GM18502 (cell line): ENCODE results near the gene PXN.
A peak's percentile ranks its signal among the peaks of the same experiment; 100 is the strongest.
"Not testable (repeated sequence)": the region's sequence is repeated elsewhere in the genome, so short reads cannot be mapped to it uniquely, and the experiment has no call there.

Source experiments
- ATAC-seq: cut with Tn5 transposase; IDR thresholded peaks from one replicate; pipeline ENCODE4 v1.9.1; 2021; ENCODE audit warnings: mild to moderate bottlenecking; ENCODE audit not compliant: unreplicated experiment, poor library complexity

PXN gene

GRCh38 chr12:120227233-120228040 lies 38.1 kb downstream of the PXN start:
- ATAC-seq = no peak

- ATAC-seq = peak; percentile 40
Observed at GRCh38 chr12:120225852-120226640, 39.5 kb downstream of the PXN start.

DNA sequence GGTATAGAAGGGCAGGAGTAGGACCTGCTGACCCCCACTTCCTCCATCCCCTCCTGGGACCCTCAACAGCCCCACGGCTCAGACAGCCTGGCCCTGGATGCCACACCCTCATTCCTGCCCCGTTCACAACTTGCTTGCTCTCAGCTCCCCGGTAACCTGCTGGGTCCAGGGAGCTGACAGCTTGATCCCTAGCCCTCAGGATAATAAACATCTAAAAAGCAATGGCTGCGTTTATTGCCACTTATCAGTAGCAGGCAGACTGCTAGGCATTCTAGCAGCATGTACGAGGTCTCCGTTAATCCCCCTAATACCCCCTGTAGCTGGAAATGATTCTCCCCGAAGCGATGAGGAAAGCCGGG lies 40.4 kb downstream of the PXN start:
- ATAC-seq = no peak

- ATAC-seq = no peak
Observed at GRCh38 chr12:120224304-120225199, 41.0 kb downstream of the PXN start.

DNA sequence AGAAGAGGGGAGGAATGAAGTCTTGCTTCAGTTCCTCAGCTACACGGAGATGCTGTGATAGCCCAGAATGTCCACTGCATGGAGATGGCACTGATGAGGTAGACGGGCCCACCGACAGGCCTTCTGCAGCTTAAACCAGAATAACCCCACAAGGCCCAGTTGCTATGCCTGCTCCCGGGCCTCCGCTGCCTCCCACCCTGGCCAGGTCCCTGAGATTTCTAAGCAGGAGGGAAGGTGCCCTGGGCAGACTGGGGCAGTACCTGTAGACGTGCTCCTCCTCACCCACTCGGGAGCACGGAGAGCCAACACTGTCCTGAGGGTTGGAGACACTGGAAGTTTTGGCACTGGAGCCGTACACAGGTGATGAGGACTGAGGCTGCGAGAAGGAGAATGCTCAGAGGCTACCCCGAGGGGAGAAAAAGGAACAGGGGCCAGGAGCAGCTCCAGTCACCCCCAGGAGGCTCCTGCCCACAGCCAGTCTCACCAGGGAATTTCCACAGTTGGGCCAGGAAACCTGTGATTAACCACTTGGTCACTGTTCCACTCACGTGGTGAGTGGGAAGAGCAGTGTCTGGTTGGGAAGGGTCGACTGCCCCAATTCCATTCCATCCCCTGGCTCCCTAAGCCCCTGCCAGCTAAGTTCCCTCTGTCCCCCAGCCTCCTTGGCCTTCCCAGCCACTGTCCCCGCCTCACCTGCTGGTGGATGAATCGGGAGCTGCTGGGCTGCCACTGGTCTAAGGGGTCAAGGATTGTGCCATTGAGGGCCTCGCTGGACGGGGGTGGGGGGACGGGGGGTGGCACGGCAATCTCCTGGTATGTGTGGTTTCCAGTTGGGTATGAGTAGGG lies 41.8 kb downstream of the PXN start:
- no peak for ATAC-seq

GRCh38 chr12:120222288-120222832 lies 43.2 kb downstream of the PXN start:
- no peak for ATAC-seq

DNA sequence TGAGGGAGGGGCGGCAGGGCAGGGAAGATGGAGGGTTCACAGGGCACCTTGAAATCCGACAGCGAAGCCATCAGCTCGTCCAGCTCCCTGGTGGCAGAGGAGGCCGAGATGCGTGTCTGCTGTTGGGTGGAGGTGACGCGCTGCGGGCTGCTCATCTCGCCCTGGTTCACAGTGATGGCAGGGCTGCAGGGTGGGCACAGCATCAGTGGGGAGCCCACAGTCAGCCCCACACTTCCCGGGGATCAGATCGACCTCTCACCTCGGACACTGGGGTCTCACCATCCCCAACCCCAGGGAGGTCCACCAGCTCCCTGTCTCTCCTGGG lies 44.0 kb downstream of the PXN start:
- no peak for ATAC-seq

- ATAC-seq = no peak
Observed at GRCh38 chr12:120220838-120221575, 44.5 kb downstream of the PXN start.

GRCh38 chr12:120218680-120219606 lies 46.6 kb downstream of the PXN start:
- no peak for ATAC-seq

GRCh38 chr12:120216742-120217605 lies 48.6 kb downstream of the PXN start:
- ATAC-seq = no peak

DNA sequence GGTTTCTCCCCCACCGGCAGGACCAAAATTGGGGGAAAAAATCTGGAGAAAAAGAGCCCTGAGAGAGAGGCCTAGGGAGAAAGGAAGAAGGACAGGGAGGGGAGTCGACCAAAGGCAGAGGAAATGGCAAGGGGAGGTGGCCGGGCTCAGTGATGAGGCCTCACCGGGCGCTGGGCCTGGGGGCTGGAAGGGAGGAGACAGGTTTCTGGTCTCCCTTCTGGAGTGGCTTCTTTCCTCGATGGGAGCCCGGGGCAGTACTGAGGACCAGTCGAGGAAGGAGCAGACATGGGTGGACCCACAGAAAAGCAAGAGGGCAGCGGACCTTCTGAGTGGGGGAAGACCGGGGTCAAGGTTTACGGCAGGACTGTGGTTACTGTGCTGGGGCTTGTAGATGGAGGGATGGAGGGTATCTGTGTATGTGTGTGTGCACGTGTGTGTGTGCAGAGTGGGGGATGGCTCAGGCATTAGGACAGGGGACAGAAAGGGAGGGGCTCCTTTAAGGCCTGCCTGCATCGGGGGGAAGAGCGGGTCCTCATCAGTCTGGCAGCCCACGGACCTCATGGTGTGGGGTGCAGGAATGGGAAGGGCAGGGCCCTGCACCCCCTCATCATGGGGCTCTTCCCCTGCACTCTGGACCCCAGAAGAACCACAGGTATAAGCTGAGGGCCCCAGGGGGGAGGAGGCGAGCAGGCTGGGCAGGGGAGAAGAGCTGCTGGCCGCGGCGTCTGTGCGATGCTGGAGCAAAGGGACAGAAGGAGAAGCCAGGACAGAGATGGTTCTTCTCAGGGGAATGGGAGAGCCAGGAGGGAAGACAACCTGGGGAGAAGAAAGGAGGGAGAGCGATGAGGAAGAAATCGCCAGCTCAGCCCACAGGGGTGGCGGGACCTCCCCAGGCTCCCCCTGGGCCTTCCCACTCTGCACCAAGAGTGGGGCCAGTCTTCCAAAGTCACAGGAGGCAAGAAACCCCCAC lies 49.5 kb downstream of the PXN start:
- ATAC-seq = no peak

GRCh38 chr12:120215357-120215735 lies 50.2 kb downstream of the PXN start:
- ATAC-seq = no peak

- ATAC-seq = no peak
Observed at GRCh38 chr12:120214626-120215356, 50.7 kb downstream of the PXN start.

GRCh38 chr12:120213758-120214157 lies 51.8 kb downstream of the PXN start:
- ATAC-seq = no peak

DNA sequence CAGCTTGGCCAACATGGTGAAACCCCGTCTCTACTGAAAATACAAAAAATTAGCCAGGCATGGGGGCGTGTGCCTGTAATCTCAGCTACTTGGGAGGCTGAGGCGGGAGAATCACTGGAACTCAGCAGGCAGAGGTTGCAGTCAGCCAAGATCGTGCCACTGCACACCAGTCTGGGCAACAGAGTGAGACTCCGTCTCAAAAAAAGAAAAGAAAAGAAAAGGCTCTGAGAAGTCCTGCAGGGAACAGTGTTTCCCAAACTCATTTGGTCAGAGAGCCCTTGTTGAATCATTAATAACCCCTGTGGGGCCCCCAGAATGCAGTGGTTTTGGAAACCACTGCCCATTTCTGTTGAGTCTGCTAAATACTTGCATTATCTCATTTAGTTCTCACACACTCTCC lies 52.3 kb downstream of the PXN start:
- not testable (repeated sequence) for ATAC-seq
